Peyer's patch (tissue), 4 donors: ENCODE data around the gene DEPDC4. TPM values are rescaled to one million over a fixed set of nuclear protein-coding genes. Genes with fewer than 3 reads are reported as not detected.
"Not testable (repeated sequence)": the region's sequence is repeated elsewhere in the genome, so short reads cannot be mapped to it uniquely, and the experiment has no call there.

Source experiments
- DNase-seq, 3 donors: peaks; one replicate each; pipeline ENCODE4 v3.0.0-alpha.2; 2017 to 2019
- H3K27ac ChIP-seq, 4 donors: fragments of 200-600 bp; sonication (generic); one replicate each; pipeline ENCODE4 v1.5.1; 2016 to 2019
- H3K27me3 ChIP-seq, 2 donors: fragments of 200-600 bp; sonication (generic); one replicate each; pipeline ENCODE4 v1.5.1; 2019
- H3K36me3 ChIP-seq, 3 donors: fragments of 200-600 bp; sonication (generic); one replicate each; pipeline ENCODE4 v1.5.1; 2016 to 2019
- H3K4me1 ChIP-seq, 4 donors: fragments of 200-600 bp; sonication (generic); one replicate each; pipeline ENCODE4 v1.5.1; 2016 to 2019
- H3K4me3 ChIP-seq, 4 donors: fragments of 200-600 bp; sonication (generic); 1 replicate in 3 of 4; 2 replicates in 1 of 4; pipeline ENCODE4 v1.5.1; 2016 to 2019; ENCODE audit warnings: mild to moderate bottlenecking in 1 of 4
- H3K9me3 ChIP-seq, 4 donors: fragments of 200-600 bp; sonication (generic); one replicate each; pipeline ENCODE4 v1.5.1; 2016 to 2019; ENCODE audit warnings: mild to moderate bottlenecking in 1 of 4
- CTCF ChIP-seq, 6 experiments: fragments of 450-650 bp in 4 of 6; fragments of 200-600 bp in 2 of 6; sonication (generic) in 1 of 6; IDR thresholded peaks; one replicate each; pipeline ENCODE4 v1.5.1; 2017 to 2019; ENCODE audit warnings: antibody characterized with exemption in 6 of 6, mild to moderate bottlenecking in 3 of 6, moderate library complexity in 1 of 6
- POLR2A ChIP-seq, 2 donors: fragments of 450-650 bp; IDR thresholded peaks; one replicate each; pipeline ENCODE4 v1.5.1; 2017; ENCODE audit warnings: antibody characterized with exemption in 2 of 2, mild to moderate bottlenecking in 2 of 2, moderate library complexity in 2 of 2
- total RNA-seq, 4 donors: library from RNA; depleted of rRNA; stranded (reverse); fragments of >200 nt; gene quantifications; one replicate each; pipeline ENCODE4 v1.1.0, GENCODE V29; 2016

DEPDC4 gene
- total RNA-seq, 4 donors from 2014 or later = 1.4 to 2.0 TPM; not detected in 2

DNA sequence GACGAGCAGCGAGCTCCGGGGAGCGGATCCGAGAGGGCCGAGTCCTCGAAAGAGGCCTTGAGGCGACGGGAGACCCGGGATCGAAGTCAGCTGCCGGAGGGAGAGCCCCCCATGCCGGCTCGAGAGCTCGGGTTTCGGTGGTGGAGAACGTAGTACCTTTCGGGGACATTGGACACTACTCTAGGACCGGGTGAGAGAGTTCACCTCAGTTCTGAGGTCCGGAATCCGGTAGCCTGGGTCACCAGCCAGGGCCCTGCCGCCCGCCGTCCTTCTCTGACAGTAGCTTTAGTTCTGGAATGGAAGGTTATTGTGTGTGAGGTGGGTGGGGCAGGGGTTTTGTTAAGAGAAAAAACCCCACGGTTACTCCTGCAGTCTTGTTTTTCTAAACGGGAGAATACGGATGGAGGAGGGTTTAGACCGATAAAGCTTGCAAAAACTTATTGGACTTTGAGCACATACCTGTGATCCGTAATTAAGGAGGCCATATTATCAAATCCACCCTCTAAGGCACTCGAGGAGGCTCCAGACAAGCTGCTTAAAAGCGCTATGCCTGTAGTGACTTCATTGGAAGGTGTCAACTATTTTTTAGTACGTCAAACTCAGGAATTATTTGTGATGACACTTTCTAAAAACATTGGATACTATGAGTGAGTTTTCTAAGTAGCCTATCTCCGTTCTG, 863 bp upstream of the DEPDC4 start:
- Histone ChIP-seq H3K27ac (peak overlapping the region; percentile 84 to 98 (median 96)), H3K9me3 (no peaks in the 10 kb centered on the region), H3K36me3 (no peaks in the 10 kb centered on the region), H3K4me1 (peaks cover 0 to 28% (median 0%) of the 10 kb centered on the region in 4 donors), H3K4me3 (peak overlapping the region; percentile 84 to 96 (median 88)), H3K27me3 (no peaks in the 10 kb centered on the region)
- TF ChIP-seq CTCF (IDR thresholded peaks at IDR 0.05) (no peak), POLR2A (IDR thresholded peaks at IDR 0.05) (no peak)
- DNase-seq = peak in 1 of 3 donors; percentile 18

DNA sequence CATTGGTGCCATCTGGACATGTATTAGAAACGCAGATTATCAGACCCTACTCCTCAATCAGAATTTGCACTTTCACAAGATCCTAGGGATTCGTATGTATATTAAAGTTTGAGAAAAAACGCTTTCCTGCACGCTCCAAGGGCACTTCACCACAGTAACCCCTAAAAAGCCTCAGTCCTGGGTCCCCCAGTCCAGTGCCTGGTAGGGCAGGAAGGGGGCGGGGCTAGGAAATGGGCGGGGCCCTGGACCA, 369 bp downstream of the DEPDC4 start:
- peak overlapping the region; percentile 84 to 98 (median 96) for H3K27ac ChIP-seq

GRCh38 chr12:100265732-100266584, 921 bp downstream of the DEPDC4 start:
- Histone ChIP-seq H3K36me3 (no peaks in the 10 kb centered on the region), H3K27me3 (no peaks in the 10 kb centered on the region), H3K4me1 (peaks cover 0 to 23% (median 0%) of the 10 kb centered on the region in 4 donors), H3K27ac (peak overlapping the region; percentile 84 to 98 (median 96)), H3K4me3 (peak overlapping the region; percentile 84 to 96 (median 88)), H3K9me3 (no peaks in the 10 kb centered on the region)
- no peak for DNase-seq
- TF ChIP-seq POLR2A (IDR thresholded peaks at IDR 0.05) = no peak
- no peak for TF ChIP-seq CTCF (IDR thresholded peaks at IDR 0.05)

More for the DNA sequence above, 369 bp downstream of the DEPDC4 start:
- Histone ChIP-seq H3K36me3 (no peaks in the 10 kb centered on the region), H3K4me1 (peaks cover 0 to 28% (median 0%) of the 10 kb centered on the region in 4 donors), H3K4me3 (peak overlapping the region; percentile 84 to 96 (median 88)), H3K9me3 (no peaks in the 10 kb centered on the region), H3K27me3 (no peaks in the 10 kb centered on the region)
- no peak for TF ChIP-seq CTCF (IDR thresholded peaks at IDR 0.05)
- TF ChIP-seq POLR2A (IDR thresholded peaks at IDR 0.05) = no peak
- peak in 2 of 3 donors; percentile 99 for DNase-seq

DNA sequence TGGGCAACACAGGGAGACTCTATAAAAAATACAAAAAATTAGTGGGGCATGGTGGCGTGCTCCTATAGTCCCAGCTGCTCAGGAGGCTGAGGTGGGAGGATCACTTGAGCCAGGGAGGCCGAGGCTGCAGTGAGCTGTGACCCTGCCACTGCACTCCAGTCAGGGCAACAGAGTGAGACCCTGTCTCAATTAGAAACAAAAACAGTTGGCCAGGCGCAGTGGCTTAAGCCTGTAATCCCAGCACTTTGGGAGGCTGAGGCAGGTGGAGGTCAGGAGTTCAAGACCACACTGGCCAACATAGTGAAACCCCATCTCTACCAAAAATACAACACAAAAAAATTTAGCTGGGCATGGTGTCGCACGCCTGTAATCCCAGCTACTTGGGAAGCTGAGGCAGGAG, 1.8 kb downstream of the DEPDC4 start:
- H3K27ac ChIP-seq, H3K36me3 ChIP-seq, DNase-seq, H3K27me3 ChIP-seq, H3K9me3 ChIP-seq, H3K4me3 ChIP-seq: not testable (repeated sequence)
- peaks cover 0 to 20% (median 0%) of the 10 kb centered on the region in 4 donors for H3K4me1 ChIP-seq

- TF ChIP-seq POLR2A (IDR thresholded peaks at IDR 0.05) = no peak
- no peak for TF ChIP-seq CTCF (IDR thresholded peaks at IDR 0.05)
- no peak overlapping the region for H3K27ac ChIP-seq
- DNase-seq = no peak
- H3K27me3 ChIP-seq = no peaks in the 10 kb centered on the region
- H3K9me3 ChIP-seq = no peaks in the 10 kb centered on the region
- no peak overlapping the region for H3K4me3 ChIP-seq
- no peaks in the 10 kb centered on the region for H3K36me3 ChIP-seq
- peaks cover 0 to 2% (median 0%) of the 10 kb centered on the region in 4 donors for H3K4me1 ChIP-seq
Measured at GRCh38 chr12:100263131-100263530, 3.7 kb downstream of the DEPDC4 start.

DNA sequence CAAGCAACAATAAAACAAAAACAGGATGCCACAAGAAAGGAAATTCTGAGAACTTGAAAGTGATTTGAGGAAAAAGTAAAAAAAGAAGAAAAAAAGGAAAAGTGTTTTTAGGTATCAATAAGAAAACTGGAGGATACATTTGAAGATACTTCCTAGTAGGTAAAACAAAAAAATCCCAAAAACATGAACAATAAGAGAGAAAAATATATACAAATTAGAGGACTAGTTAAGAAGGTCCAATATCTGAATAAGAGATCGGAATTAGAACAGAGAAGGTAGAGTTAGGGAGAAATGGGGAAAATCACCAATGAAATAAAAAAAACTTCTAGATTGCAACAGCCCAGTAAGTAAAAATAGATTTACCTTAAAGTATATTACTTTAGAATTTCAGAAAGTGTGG, 8.8 kb downstream of the DEPDC4 start:
- TF ChIP-seq CTCF (IDR thresholded peaks at IDR 0.05) (no peak), POLR2A (IDR thresholded peaks at IDR 0.05) (no peak)
- Histone ChIP-seq H3K27ac (no peak overlapping the region), H3K4me3 (no peak overlapping the region), H3K36me3 (no peaks in the 10 kb centered on the region), H3K9me3 (no peaks in the 10 kb centered on the region), H3K27me3 (no peaks in the 10 kb centered on the region), H3K4me1 (no peaks in the 10 kb centered on the region)
- no peak for DNase-seq
